SIG-M5 (cell line): ENCODE measurements around the gene SELENOV.

ENCODE experiments used
- DNase-seq: peaks from one replicate; lab custom pipeline; 2025; lab: John Stamatoyannopoulos, UW

SELENOV gene

DNA sequence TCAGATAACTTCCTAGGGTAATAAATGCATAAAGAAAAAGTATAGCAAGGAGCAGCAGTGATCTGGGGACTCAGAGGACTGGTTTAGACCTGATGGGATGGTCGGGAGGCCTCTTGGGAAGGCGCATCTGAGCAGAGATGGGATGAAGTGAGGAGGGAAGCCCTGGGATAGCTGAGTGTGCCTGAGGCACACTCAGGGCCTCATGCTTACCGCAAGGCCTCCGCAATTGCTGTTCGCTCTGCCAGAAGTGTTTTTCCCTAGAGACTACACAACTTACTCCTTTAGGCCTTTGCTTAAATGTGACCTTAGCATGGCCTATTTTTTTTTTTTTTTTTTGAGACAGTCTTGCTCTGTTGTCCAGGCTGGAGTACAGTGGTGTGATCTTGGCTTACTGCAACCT is 20.3 kb upstream of the SELENOV start:
- DNase-seq = no peak

DNA sequence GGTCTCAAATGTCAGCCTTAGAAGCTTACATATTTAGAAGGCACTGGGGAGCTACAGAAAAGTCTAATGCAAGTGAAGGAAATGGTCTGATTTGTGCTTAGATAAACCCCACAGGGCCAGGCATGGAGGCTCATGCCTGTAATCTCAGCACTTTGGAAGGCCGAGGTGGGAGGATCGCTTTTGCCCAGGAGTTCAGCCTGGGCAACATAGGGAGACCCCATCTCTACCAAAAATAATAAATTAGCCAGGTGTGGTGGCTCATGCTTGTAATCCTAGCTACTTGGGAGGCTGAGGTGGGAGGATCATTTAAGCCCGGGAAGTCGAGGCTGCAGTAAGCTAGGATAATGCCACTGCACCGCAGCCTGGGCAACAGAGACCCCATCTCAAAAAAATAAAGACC is 18.9 kb upstream of the SELENOV start:
- DNase-seq = no peak

DNA sequence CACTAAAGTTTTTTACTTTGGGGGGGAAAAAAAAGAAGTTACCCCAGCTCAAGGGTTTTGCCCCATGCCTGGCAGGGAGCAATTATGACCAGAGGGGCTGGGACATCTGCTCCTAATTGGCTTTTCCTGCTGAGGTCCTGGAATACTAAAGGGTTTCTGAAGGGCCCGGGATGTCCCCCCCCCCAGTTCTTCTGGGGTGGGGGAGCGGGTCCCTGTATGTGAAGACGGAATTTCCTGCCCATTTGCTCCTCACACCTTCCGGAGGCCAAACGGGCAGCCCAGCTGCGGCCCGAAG is 17.3 kb upstream of the SELENOV start:
- DNase-seq = no peak

DNA sequence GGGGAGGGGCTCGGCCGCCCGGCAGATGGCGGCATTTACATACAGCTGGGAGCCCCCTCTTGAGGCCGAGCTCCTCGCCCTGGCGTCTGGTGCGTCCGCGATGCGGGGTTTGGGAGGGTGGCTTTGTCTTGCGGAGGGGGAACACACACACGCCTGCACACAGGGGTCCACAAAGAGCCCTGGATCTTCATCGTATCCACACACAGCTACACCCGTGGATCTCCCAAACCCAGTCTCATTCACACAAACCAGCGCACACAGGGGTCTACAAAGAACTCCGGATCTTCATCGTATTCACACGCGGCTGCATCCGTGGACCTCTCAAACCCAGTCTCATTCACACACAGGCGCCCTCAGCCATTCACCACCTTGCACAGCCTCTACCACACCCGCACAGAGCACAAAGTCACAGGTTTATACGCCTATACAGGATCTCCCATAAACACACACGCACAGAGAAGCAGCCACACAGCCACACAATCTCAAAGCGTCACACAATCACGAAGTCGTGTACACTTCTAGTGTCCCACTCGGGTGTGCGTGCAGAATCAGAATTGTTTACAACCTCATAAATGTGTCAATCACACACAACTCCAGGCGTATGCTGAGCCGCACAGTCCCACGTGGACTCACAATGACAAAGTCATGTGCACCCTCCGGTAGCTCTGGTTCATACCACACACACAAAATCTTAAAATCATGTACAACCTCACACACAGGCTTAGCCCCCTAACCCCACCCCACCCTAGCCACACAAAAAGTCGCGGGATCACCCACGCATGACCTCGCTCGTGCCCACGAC is 16.7 kb upstream of the SELENOV start:
- no peak for DNase-seq

DNA sequence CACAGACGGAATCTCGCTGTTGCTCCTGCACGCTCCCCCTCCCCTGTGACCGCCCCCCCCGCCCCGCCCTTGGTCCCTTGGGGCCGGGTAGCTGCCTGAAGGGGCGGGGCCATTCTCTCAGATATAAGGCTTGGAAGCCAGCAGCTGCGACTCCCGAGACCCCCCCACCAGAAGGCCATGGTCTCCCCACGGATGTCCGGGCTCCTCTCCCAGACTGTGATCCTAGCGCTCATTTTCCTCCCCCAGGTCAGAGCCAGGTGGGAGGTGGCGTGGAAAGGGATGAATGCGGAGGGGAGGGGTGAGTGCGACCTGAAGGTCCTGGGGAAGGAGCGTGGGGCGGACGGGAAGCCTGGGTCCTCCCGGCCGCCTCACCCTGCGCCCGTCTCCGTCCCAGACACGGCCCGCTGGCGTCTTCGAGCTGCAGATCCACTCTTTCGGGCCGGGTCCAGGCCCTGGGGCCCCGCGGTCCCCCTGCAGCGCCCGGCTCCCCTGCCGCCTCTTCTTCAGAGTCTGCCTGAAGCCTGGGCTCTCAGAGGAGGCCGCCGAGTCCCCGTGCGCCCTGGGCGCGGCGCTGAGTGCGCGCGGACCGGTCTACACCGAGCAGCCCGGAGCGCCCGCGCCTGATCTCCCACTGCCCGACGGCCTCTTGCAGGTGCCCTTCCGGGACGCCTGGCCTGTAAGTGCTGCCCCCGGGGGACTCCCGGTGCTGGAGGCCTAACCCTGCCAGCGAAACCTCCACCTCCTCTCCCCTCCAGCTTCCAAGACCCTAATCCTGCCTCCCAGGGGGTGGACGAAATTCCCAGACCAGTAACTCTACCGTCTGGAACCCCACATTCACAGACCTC is 15.9 kb upstream of the SELENOV start, which contains the start of gene DLL3:
TSS of gene DLL3 (plus strand) at position 150 of the 845 bp plus-strand sequence. CDS start at position 178, 28 bp downstream.
- DNase-seq = no peak

DNA sequence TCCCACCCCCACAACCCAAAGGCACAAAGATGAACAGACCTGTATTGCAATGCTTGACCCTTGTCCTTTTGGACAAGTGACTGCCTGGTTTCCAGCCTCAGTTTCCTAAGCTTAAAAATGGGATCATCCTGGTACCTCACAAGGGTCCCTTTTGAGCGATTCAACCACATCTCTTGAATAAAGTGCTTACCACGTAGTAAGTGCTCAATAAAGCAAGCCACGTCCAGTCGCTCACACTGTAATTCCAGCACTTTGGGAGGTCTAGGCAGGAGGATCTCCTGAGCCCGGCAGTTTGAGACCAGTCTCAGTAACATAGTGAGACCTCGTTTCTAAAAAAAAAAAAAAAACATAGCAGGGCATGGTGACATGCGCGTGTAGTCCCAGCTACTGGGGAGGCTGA is 15.0 kb upstream of the SELENOV start:
- DNase-seq = no peak

DNA sequence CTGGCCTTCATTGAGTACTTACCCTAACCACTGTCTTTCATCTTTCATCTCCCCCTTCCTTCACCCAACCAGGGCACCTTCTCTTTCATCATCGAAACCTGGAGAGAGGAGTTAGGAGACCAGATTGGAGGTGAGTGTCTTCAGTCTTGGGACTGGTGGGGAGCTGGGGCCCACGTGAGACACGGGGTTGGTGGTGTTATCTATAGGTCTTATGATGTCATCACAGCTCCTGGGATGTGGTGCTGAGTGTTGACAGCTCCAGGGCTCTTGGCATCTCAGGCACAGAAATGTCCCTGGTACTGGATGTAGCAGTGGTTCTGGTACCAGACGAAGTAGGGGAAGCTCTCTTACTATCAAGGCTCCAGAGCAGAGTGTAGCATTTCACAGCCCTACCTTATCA is 14.4 kb upstream of the SELENOV start:
- DNase-seq = no peak

DNA sequence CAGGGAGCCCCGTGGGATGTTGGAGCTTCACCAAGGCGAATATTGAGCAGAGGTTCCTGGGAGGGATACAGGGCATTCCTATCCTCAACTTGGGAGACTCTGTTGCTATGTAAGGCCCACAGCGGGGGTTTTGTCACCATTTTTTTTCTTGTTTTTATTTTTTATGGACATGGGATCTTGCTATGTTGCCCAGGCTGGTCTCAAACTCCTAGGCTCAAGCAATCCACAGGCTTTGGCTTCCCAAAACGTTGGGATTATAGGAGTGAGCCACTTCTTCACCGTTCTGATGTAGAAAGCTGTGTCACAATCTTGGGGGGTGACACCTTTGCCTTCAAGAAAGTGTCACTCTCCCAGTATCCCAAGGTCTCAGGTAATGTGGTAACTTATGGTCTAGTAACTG is 13.6 kb upstream of the SELENOV start:
- no peak for DNase-seq

DNA sequence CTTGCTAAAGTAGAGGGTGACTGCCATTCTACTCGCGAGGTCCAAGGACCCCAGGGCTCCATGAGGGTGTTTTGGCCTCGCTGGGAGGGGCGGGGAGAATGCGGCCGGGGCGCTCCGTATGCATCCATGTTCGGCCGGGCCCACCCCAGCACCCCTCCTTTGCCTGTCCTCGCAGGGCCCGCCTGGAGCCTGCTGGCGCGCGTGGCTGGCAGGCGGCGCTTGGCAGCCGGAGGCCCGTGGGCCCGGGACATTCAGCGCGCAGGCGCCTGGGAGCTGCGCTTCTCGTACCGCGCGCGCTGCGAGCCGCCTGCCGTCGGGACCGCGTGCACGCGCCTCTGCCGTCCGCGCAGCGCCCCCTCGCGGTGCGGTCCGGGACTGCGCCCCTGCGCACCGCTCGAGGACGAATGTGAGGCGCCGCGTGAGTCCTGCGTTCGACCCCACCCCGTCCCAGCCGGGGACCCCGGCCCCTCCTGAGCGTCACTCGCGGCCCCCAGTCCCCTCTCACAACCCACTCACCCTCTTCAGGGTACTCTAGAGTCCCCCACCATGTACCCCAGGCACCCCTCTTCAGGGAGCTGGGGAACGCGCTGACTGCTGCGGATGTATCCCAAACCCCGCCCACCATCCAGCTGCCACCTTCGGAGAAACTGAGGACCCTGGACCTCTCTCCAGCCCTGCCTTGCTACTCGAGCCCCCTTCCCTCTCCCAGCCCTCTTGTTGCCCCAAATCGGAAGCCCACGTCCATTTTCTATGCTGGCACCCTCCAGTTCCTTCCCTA is 12.1 kb upstream of the SELENOV start:
- DNase-seq = no peak

DNA sequence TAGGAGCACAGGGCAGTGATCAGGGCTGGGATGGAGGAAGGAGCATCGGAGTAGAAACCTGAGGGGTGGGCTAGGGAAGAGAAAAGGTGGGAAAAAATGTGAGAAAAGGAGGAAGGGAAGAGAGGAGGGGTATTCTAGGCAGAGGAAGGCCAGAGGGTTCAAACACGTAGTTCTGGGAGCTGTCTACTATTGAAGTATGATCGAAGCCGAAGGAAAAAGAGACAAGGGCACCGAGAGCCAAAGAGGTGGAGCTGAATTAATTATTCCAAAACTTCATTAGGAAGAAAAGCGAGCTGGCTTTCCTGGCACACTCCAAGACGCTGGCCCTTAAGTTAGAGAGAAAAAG is 8.4 kb upstream of the SELENOV start:
- DNase-seq = no peak

DNA sequence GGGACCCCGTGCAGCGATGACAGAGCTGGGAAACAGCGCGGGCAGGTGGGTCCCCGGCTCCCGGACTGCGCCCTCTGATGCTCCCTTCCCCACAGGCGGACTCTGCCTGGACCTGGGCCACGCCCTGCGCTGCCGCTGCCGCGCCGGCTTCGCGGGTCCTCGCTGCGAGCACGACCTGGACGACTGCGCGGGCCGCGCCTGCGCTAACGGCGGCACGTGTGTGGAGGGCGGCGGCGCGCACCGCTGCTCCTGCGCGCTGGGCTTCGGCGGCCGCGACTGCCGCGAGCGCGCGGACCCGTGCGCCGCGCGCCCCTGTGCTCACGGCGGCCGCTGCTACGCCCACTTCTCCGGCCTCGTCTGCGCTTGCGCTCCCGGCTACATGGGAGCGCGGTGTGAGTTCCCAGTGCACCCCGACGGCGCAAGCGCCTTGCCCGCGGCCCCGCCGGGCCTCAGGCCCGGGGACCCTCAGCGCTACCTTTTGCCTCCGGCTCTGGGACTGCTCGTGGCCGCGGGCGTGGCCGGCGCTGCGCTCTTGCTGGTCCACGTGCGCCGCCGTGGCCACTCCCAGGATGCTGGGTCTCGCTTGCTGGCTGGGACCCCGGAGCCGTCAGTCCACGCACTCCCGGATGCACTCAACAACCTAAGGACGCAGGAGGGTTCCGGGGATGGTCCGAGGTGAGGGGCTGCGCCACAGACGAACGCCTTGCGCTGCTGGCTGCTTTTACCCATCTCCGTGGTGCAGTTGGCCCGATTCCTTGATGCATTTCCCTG is 7.8 kb upstream of the SELENOV start:
- DNase-seq = no peak

DNA sequence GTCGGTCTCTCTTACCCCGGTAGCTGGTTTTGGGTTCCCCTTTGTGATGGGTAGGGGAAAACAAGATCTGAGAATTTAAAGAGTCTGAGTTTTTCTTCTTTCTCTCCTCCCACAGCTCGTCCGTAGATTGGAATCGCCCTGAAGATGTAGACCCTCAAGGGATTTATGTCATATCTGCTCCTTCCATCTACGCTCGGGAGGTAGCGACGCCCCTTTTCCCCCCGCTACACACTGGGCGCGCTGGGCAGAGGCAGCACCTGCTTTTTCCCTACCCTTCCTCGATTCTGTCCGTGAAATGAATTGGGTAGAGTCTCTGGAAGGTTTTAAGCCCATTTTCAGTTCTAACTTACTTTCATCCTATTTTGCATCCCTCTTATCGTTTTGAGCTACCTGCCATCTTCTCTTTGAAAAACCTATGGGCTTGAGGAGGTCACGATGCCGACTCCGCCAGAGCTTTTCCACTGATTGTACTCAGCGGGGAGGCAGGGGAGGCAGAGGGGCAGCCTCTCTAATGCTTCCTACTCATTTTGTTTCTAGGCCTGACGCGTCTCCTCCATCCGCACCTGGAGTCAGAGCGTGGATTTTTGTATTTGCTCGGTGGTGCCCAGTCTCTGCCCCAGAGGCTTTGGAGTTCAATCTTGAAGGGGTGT is 7.1 kb upstream of the SELENOV start:
- DNase-seq = no peak

DNA sequence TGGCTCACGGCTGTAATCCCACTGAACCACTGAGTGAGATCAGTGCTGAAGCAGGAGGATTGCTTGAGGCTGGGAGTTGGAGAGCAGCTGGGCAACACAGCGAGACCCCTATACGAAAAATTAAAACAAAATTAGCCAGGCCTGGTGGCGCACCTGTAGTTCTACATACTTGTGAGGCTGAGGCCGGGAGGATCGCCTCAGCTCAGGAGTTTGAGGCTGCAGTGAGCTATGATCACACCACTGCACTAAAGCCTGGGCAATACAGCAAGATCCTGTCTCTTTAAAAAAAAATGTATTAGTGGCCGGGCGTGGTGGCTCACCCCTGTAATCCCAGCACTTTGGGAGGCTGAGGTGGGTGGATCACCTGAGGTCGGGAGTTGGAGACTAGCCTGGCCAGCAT is 6.3 kb upstream of the SELENOV start:
- DNase-seq = no peak

DNA sequence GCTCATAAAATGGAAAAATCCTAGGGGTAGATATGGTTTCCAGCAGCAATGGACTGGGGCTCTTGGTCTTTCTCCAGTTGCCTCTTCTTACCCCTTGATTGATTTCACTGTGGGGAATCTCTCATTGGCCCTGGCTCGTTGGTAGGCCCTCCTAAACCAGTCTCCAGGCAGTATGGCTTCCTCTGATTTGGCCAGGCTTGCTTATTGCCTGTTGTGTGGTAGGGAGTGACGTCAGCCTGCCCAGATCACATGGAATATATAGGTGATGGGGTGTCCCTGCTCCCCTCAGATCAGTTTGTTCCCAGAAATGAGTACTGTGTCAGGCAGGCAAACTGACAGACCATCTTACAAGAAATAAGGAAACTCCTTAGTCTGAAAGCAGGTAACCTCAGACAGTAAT is 5.7 kb upstream of the SELENOV start:
- DNase-seq = no peak

DNA sequence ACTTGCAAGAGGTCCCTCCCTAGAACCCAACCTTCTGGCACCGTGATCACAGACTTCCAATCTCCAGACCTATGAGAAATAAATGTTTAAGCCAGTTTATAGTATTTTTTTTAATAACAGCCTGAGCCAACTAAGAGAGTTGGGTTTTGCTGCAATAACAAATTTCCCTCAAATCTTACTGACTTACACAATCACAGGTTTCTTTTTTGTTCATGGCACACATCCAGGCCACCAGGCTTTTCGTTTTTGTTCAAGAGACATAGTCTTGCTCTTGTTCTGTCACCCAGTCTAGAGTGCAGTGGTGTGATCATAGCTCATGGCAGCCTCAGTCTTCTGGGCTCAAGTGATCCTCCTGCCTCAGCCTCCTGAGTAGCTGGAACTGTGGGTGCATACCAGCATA is 2.0 kb upstream of the SELENOV start:
- DNase-seq = no peak

DNA sequence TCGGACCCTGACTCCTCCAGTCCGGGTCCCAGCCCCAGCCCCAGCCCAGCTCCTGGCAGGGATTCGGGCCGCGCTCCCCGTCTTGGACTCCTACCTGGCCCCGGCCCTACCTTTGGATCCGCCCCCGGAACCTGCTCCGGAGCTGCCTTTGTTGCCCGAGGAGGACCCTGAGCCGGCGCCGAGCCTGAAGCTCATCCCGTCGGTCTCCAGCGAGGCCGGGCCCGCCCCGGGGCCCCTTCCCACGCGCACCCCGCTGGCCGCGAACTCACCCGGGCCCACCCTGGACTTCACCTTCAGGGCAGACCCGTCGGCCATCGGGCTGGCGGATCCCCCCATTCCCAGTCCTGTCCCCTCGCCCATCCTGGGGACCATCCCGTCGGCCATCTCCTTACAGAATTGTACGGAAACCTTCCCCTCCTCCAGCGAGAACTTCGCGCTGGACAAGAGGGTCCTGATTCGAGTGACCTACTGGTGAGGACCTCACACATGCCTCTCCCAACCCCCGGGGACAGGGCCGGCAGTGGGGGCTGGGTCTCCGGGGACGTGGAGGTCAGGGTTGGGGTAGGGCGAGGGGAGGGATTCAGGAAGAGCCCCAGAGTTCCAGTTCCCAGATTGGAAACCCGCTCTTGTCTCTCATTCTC is 732 bp downstream of the SELENOV start:
- no peak for DNase-seq

DNA sequence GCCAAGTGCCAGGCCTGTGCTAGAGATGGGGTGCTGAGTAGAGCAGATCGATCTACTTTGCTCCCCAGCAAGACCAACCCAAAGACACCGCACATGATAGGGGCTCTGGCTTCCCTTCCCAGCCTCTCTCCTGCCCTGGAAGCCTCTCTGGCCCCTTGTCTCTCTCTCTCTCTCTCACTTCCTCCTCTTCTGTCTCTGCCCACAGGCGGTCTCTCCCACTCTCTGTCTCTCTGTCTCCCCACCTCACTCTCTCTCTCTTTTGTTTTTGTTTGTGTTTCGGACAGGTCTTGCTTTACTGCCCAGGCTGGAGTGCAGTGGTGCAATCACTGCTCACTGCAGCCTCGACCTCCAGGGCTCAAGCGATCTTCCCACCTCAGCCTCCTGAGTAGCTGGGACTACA is 1.3 kb downstream of the SELENOV start:
- DNase-seq = no peak

DNA sequence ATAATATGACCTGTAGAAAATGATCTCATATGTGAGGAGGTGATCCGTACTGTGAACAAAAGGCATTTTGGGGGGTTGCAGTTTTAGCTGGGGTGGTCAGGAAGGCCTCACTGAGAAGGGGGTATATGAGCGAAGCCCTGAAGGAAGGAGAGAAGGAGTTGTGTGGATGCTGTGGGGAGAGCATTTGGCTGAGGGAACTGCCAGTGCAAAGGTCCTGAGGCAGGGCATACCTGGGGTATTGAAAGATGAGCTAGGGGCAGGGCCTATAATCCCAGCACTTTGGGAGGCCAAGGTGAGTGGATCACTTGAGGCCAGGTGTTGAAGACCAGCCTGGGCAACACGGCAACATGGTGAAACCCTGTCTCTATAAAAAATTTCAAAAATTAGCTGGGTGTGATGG is 2.5 kb downstream of the SELENOV start:
- no peak for DNase-seq

DNA sequence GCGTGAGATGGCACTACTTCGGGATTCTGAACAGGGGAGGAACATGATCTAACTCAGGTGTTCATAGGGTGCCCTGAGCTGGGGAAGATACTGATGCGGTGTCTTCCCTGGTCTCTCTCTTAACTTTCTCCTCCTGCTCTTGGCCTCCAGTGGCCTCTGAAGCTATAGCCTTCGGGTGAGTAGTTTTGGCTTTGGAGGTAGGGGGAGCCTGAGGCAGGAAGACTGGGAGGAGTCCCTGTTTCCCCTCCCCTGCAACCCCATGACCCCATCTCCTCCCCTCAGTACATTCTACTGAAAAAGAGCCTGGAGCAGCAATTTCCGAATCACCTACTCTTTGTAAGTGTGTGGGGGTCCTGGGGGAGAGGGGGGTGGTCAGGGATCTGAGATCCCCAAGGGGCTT is 3.5 kb downstream of the SELENOV start:
- DNase-seq = no peak

DNA sequence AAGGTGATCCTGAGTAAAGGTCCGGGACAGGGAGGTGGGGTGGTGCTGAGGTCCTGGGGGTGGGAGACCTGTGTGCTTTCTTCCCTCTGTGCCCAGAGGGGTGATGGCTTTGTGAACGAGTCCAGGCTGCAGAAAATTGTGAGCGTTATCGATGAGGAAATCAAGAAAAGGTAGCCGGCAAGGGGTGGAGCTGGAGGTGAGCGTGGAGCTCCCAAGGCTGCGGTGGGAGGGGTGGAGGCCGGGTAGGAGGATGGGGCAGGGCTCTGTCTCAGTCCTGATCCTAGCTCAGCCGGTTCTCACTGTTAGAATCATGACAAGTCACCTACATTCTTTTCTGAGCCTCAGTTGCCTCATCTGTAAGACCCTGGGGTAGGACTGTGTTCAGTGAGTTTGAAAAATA is 4.0 kb downstream of the SELENOV start:
- no peak for DNase-seq
